Measurements from ENCODE around the gene FAM170B.

The FAM170B gene

GRCh38 chr10:49151481-49151880 lies 17.7 kb upstream of the FAM170B start:
- no peaks in the 10 kb centered on the region for H3K9me2 ChIP-seq (replicated peaks; ENCODE audit: low read depth, low read length)
- no peak overlapping the region for H2AFZ ChIP-seq (ENCODE audit: low read length)
- H3K79me2 ChIP-seq (ENCODE audit: insufficient read depth, low read length): no peaks in the 10 kb centered on the region
- peaks cover 13% of the 10 kb centered on the region for H3K4me1 ChIP-seq (ENCODE audit: insufficient read depth, low read length, poor library complexity, severe bottlenecking)
- peaks cover 7% of the 10 kb centered on the region; the same call in 1 of the 2 replicates for H3K9me3 ChIP-seq (ENCODE audit: insufficient read depth, low read depth, low read length)
- H3K9ac ChIP-seq (ENCODE audit: low read depth, low read length, poor library complexity, severe bottlenecking): no peak overlapping the region
- no peaks in the 10 kb centered on the region for H3K27me3 ChIP-seq (ENCODE audit: insufficient read depth, low read length, poor library complexity, severe bottlenecking)
- H3K4me3 ChIP-seq (ENCODE audit: low read length, poor library complexity, severe bottlenecking): no peak overlapping the region
- no peaks in the 10 kb centered on the region for H4K20me1 ChIP-seq (ENCODE audit: insufficient read depth, low read length, poor library complexity, severe bottlenecking)
- peak overlapping the region; percentile 30 for H3K4me2 ChIP-seq (ENCODE audit: low read depth, low read length, poor library complexity, severe bottlenecking)
- H3K36me3 ChIP-seq (ENCODE audit: insufficient read depth, low read length): no peaks in the 10 kb centered on the region
- H3F3A ChIP-seq (ENCODE audit: low read depth): no peaks in the 10 kb centered on the region
- no peak for TF ChIP-seq EZH2phosphoT487 (IDR thresholded peaks at IDR 0.05; ENCODE audit: borderline replicate concordance)
- TF ChIP-seq, protein P1, sequence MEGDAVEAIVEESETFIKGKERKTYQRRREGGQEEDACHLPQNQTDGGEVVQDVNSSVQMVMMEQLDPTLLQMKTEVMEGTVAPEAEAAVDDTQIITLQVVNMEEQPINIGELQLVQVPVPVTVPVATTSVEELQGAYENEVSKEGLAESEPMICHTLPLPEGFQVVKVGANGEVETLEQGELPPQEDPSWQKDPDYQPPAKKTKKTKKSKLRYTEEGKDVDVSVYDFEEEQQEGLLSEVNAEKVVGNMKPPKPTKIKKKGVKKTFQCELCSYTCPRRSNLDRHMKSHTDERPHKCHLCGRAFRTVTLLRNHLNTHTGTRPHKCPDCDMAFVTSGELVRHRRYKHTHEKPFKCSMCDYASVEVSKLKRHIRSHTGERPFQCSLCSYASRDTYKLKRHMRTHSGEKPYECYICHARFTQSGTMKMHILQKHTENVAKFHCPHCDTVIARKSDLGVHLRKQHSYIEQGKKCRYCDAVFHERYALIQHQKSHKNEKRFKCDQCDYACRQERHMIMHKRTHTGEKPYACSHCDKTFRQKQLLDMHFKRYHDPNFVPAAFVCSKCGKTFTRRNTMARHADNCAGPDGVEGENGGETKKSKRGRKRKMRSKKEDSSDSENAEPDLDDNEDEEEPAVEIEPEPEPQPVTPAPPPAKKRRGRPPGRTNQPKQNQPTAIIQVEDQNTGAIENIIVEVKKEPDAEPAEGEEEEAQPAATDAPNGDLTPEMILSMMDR (conservative IDR thresholded peaks at IDR 0.05; ENCODE audit: low read length): no peak

DNA sequence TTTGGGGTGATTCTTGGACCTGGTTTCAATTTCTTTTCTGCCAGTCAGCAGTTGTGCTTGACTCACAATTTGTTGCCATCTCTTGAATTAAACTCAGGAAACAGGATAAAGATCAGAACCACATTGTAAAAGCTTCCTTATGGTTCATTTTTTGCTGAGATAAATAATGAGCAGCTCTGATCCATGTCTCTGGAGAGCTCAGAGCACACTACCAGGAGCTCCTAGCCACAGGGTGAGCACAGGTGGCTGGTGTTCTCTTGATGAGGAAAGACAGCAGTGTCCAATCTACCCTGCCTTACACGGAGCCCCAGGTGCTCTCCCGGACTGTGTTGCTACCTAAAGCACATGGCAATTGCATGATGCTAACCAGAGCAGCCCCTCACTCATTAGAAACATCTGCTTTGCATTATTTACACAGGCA lies 17.2 kb upstream of the FAM170B start:
- no peaks in the 10 kb centered on the region for H4K20me1 ChIP-seq (ENCODE audit: insufficient read depth, low read length, poor library complexity, severe bottlenecking)
- no peak overlapping the region for H3K4me3 ChIP-seq (ENCODE audit: low read length, poor library complexity, severe bottlenecking)
- no peaks in the 10 kb centered on the region for H3K36me3 ChIP-seq (ENCODE audit: insufficient read depth, low read length)
- peaks cover 7% of the 10 kb centered on the region; the same call in 1 of the 2 replicates for H3K9me3 ChIP-seq (ENCODE audit: insufficient read depth, low read depth, low read length)
- no peaks in the 10 kb centered on the region for H3K9me2 ChIP-seq (replicated peaks; ENCODE audit: low read depth, low read length)
- no peaks in the 10 kb centered on the region for H3K79me2 ChIP-seq (ENCODE audit: insufficient read depth, low read length)
- TF ChIP-seq, protein P1 (conservative IDR thresholded peaks at IDR 0.05; ENCODE audit: low read length): no peak
- no peak for TF ChIP-seq EZH2phosphoT487 (IDR thresholded peaks at IDR 0.05; ENCODE audit: borderline replicate concordance)
- H3K9ac ChIP-seq (ENCODE audit: low read depth, low read length, poor library complexity, severe bottlenecking): no peak overlapping the region
- H3K27me3 ChIP-seq (ENCODE audit: insufficient read depth, low read length, poor library complexity, severe bottlenecking): no peaks in the 10 kb centered on the region
- H3F3A ChIP-seq (ENCODE audit: low read depth): no peaks in the 10 kb centered on the region
- H3K4me1 ChIP-seq (ENCODE audit: insufficient read depth, low read length, poor library complexity, severe bottlenecking): peaks cover 13% of the 10 kb centered on the region
- no peak overlapping the region for H2AFZ ChIP-seq (ENCODE audit: low read length)
- H3K4me2 ChIP-seq (ENCODE audit: low read depth, low read length, poor library complexity, severe bottlenecking): peak overlapping the region; percentile 30

- H2AFZ ChIP-seq (ENCODE audit: low read length): no peak overlapping the region
- H4K20me1 ChIP-seq (ENCODE audit: insufficient read depth, low read length, poor library complexity, severe bottlenecking): no peaks in the 10 kb centered on the region
- H3K4me1 ChIP-seq (ENCODE audit: insufficient read depth, low read length, poor library complexity, severe bottlenecking): peaks cover 13% of the 10 kb centered on the region
- no peak for TF ChIP-seq EZH2phosphoT487 (IDR thresholded peaks at IDR 0.05; ENCODE audit: borderline replicate concordance)
- TF ChIP-seq, protein P1 (conservative IDR thresholded peaks at IDR 0.05; ENCODE audit: low read length): no peak
- no peak overlapping the region for H3K9ac ChIP-seq (ENCODE audit: low read depth, low read length, poor library complexity, severe bottlenecking)
- H3K79me2 ChIP-seq (ENCODE audit: insufficient read depth, low read length): no peaks in the 10 kb centered on the region
- no peaks in the 10 kb centered on the region for H3K9me2 ChIP-seq (replicated peaks; ENCODE audit: low read depth, low read length)
- peaks cover 7% of the 10 kb centered on the region; the same call in 1 of the 2 replicates for H3K9me3 ChIP-seq (ENCODE audit: insufficient read depth, low read depth, low read length)
- H3K36me3 ChIP-seq (ENCODE audit: insufficient read depth, low read length): no peaks in the 10 kb centered on the region
- H3K4me2 ChIP-seq (ENCODE audit: low read depth, low read length, poor library complexity, severe bottlenecking): peak overlapping the region; percentile 30
- H3F3A ChIP-seq (ENCODE audit: low read depth): no peaks in the 10 kb centered on the region
- no peaks in the 10 kb centered on the region for H3K27me3 ChIP-seq (ENCODE audit: insufficient read depth, low read length, poor library complexity, severe bottlenecking)
- H3K4me3 ChIP-seq (ENCODE audit: low read length, poor library complexity, severe bottlenecking): no peak overlapping the region
Measured at GRCh38 chr10:49150426-49150825, 16.6 kb upstream of the FAM170B start.

Data from Loucy (cell line).